ENCODE measurements around the gene IQGAP2.
"Not testable (repeated sequence)": the region's sequence is repeated elsewhere in the genome, so short reads cannot be mapped to it uniquely, and the experiment has no call there.

The IQGAP2 gene

GRCh38 chr5:76427206-76428140 is 24.4 kb downstream of the IQGAP2 start:
- in situ Hi-C loops (cut with HindIII; ENCODE audit: low pct_ligation_motif_present, low sequenced_read_pairs): no loop called here
- H3K36me3 ChIP-seq (replicated peaks): no peaks in the 10 kb centered on the region
- no peak for DNase-seq
- no peaks in the 10 kb centered on the region for H3K27me3 ChIP-seq (replicated peaks)
- H3K4me3 ChIP-seq (ENCODE audit: low read depth, low read length): no peak overlapping the region
- TF ChIP-seq CTCF (IDR thresholded peaks at IDR 0.05; ENCODE audit: low read depth, low read length, missing control alignments): no peak
- H3K27ac ChIP-seq: no peak overlapping the region

- H3K36me3 ChIP-seq (replicated peaks); in situ Hi-C loops (cut with HindIII; ENCODE audit: low pct_ligation_motif_present, low sequenced_read_pairs); H3K4me3 ChIP-seq (ENCODE audit: low read depth, low read length); H3K27me3 ChIP-seq (replicated peaks); DNase-seq; H3K27ac ChIP-seq: not testable (repeated sequence)
Observed at GRCh38 chr5:76428550-76428949, 25.5 kb downstream of the IQGAP2 start.

GRCh38 chr5:76433261-76433660 is 30.2 kb downstream of the IQGAP2 start:
- Histone ChIP-seq H3K27me3 (replicated peaks) (no peaks in the 10 kb centered on the region), H3K36me3 (replicated peaks) (no peaks in the 10 kb centered on the region), H3K27ac (no peak overlapping the region), H3K4me3 (ENCODE audit: low read depth, low read length) (no peak overlapping the region)
- no peak for DNase-seq
- in situ Hi-C loops (cut with HindIII; ENCODE audit: low pct_ligation_motif_present, low sequenced_read_pairs): no loop called here
- no peak for TF ChIP-seq CTCF (IDR thresholded peaks at IDR 0.05; ENCODE audit: low read depth, low read length, missing control alignments)

- H3K4me3 ChIP-seq (ENCODE audit: low read depth, low read length); H3K27me3 ChIP-seq (replicated peaks); H3K27ac ChIP-seq; in situ Hi-C loops (cut with HindIII; ENCODE audit: low pct_ligation_motif_present, low sequenced_read_pairs); H3K36me3 ChIP-seq (replicated peaks); DNase-seq: not testable (repeated sequence)
Observed at GRCh38 chr5:76437507-76437906, 34.4 kb downstream of the IQGAP2 start.

- H3K27me3 ChIP-seq (replicated peaks): no peaks in the 10 kb centered on the region
- no peak overlapping the region for H3K27ac ChIP-seq
- in situ Hi-C loops (cut with HindIII; ENCODE audit: low pct_ligation_motif_present, low sequenced_read_pairs): no loop called here
- no peaks in the 10 kb centered on the region for H3K36me3 ChIP-seq (replicated peaks)
- no peak for TF ChIP-seq CTCF (IDR thresholded peaks at IDR 0.05; ENCODE audit: low read depth, low read length, missing control alignments)
- H3K4me3 ChIP-seq (ENCODE audit: low read depth, low read length): no peak overlapping the region
- DNase-seq: no peak
Observed at GRCh38 chr5:76438025-76438424, 34.9 kb downstream of the IQGAP2 start.

GRCh38 chr5:76439201-76439600 is 36.1 kb downstream of the IQGAP2 start:
- in situ Hi-C loops (cut with HindIII; ENCODE audit: low pct_ligation_motif_present, low sequenced_read_pairs): no loop called here
- TF ChIP-seq CTCF (IDR thresholded peaks at IDR 0.05; ENCODE audit: low read depth, low read length, missing control alignments): no peak
- Histone ChIP-seq H3K27me3 (replicated peaks) (no peaks in the 10 kb centered on the region), H3K4me3 (ENCODE audit: low read depth, low read length) (no peak overlapping the region), H3K27ac (no peak overlapping the region), H3K36me3 (replicated peaks) (no peaks in the 10 kb centered on the region)
- DNase-seq: no peak

GRCh38 chr5:76439929-76440328 is 36.8 kb downstream of the IQGAP2 start:
- H3K4me3 ChIP-seq (ENCODE audit: low read depth, low read length): no peak overlapping the region
- no peak for TF ChIP-seq CTCF (IDR thresholded peaks at IDR 0.05; ENCODE audit: low read depth, low read length, missing control alignments)
- no peaks in the 10 kb centered on the region for H3K36me3 ChIP-seq (replicated peaks)
- DNase-seq: no peak
- no peak overlapping the region for H3K27ac ChIP-seq
- in situ Hi-C loops (cut with HindIII; ENCODE audit: low pct_ligation_motif_present, low sequenced_read_pairs): no loop called here
- no peaks in the 10 kb centered on the region for H3K27me3 ChIP-seq (replicated peaks)

All from brain microvascular endothelial cell (primary cell).